AG09319 (cell line): Measurements from ENCODE around the gene C1orf198.
"Not testable (repeated sequence)": the region's sequence is repeated elsewhere in the genome, so short reads cannot be mapped to it uniquely, and the experiment has no call there.

Experiments used
- DNase-seq: peaks from one replicate; pipeline ENCODE4 v3.0.0-alpha.2; 2010; ENCODE audit warnings: low read depth; ENCODE audit errors: extremely low read depth
- TF ChIP-seq, protein P1 (sequence below): IDR thresholded peaks from 2 replicates; pipeline ENCODE4 v1.5.1; 2011; ENCODE audit warnings: low read depth, mild to moderate bottlenecking, inconsistent platforms, low read length, moderate library complexity

C1orf198 gene

DNA sequence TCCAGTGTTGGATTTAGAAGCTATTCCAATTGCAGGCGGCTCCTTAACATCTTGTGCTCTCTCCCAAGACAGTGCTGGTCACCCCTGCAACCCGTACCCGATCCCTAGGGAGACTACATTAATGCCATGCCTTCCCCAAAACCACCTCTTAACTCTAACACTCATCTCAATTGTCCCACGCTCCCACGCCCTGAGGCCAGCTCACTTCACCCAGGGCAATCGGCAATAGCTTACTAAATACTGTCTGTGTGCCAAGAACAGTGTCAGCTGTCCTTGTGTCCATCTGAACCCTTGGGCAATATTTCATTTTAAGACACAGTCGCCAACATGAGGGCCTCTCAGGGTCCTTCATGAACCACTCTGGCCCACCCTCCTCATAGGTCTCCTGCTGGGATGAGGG is 13.9 kb downstream of the C1orf198 start:
- TF ChIP-seq, protein P1, sequence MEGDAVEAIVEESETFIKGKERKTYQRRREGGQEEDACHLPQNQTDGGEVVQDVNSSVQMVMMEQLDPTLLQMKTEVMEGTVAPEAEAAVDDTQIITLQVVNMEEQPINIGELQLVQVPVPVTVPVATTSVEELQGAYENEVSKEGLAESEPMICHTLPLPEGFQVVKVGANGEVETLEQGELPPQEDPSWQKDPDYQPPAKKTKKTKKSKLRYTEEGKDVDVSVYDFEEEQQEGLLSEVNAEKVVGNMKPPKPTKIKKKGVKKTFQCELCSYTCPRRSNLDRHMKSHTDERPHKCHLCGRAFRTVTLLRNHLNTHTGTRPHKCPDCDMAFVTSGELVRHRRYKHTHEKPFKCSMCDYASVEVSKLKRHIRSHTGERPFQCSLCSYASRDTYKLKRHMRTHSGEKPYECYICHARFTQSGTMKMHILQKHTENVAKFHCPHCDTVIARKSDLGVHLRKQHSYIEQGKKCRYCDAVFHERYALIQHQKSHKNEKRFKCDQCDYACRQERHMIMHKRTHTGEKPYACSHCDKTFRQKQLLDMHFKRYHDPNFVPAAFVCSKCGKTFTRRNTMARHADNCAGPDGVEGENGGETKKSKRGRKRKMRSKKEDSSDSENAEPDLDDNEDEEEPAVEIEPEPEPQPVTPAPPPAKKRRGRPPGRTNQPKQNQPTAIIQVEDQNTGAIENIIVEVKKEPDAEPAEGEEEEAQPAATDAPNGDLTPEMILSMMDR = no peak
- DNase-seq = no peak

DNA sequence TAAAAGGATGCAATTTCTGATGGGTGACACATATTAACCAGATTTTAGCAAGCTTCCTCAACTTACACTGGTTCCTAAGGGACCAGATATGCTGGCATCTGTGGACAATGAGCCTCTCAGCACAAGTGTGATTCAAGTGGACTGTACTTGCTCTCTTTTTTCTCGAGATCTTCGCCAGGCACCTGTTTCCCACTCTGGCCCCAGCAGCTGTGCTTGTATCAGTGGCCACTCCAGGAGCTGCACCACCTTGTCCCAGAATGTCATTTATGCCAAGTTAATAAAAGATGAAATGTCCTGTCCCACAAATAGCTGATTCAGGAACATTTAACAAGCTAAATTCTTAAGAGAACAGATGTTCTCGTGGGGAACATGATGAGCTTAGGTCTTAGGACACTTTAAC is 14.6 kb downstream of the C1orf198 start:
- TF ChIP-seq, protein P1 = no peak
- no peak for DNase-seq

DNA sequence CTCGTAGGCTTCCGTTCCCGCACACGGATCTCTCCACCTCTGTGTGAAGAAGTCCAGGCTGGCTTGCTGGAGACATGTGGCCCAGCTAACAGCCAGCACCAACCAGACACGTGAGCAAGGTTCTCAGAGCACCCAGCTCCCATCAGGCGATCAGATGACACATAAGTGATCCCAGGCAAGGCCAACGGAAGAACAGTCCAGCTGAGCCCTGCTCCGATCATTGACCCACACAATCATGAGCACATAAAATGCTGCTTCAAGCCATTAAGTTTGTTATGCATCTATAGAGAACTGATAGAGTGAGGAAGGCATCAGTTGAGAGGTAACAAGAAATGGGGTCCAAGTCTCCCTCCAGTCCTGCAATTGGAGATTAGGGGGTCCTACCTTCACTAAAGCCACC is 15.4 kb downstream of the C1orf198 start:
- DNase-seq = no peak
- TF ChIP-seq, protein P1 = no peak

DNA sequence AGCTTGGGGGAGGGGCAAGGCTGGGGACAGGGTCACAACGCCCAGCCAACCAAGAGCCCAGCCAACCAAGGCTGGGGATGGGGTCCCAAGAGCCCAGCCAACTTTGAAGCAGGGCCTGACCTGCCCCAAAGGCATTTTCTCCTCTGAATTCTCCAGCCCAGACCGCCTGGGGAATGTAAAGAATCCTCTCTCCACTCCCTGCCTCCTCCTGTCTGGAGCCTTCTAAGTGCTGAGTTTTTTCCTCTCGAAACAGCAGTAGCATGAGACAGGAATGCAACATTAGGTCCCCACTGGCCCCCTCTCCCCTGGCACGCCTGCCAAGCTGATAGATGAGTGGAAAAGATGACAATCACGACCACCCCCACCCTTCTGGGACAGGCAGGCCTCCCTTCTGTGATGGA is 17.0 kb downstream of the C1orf198 start:
- TF ChIP-seq, protein P1 = no peak
- no peak for DNase-seq

DNA sequence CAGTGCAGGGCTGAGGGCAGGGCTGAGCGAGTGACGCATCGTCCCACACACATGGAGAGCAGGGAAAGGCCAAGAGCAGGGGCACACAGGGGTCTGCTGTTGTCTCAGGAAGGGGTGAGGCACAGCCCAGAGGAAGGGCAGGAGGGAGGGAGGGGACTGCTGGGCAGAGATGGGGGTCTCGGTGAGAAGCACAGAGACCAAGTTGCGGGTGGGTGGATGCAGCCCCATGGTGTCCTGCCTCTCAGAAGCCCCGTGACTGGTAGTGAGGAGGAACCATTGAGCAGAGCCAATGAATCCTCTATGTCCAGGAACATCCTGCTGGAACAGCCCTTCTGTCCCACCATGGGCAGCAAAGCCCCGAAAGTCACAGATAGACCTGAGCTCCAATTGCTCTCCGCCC is 17.8 kb downstream of the C1orf198 start:
- no peak for DNase-seq
- TF ChIP-seq, protein P1 = no peak

DNA sequence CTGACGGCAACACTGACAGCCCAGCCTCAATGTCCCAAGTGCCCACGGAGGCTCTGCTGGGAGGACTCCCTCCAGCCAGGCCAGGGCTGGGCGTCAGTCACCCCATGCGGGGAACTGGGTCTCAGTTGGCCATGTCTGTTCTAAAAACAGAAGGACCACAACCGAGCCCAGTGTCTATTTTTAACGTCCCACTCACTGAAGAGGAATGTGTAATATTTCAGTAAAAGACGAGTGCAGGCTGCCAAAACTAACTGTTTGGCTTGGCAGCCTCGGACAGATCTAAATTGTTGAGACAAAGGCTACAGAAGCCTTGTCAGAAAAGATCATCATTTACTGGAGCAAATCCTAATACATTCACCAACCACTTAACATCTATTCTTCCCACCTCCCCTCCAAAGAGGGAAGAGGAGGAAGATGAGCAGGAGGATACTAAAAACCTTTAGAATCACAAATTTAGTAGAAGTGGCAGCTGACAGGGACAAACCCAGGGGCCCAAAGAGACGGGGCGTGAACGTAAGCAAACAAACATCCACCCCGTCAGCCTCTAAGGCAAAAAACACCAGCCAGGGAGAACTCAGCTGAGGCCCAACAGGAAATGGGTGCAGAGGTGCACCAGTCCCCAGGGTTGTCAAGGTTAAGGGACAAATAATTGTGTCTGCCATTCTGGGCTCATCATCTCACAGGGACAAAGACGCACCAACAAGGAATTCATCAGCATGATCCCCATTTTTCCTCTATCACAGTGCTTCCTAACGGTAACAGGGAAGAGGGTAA is 18.7 kb downstream of the C1orf198 start:
- peak; percentile 77 for DNase-seq
- TF ChIP-seq, protein P1 = no peak

DNA sequence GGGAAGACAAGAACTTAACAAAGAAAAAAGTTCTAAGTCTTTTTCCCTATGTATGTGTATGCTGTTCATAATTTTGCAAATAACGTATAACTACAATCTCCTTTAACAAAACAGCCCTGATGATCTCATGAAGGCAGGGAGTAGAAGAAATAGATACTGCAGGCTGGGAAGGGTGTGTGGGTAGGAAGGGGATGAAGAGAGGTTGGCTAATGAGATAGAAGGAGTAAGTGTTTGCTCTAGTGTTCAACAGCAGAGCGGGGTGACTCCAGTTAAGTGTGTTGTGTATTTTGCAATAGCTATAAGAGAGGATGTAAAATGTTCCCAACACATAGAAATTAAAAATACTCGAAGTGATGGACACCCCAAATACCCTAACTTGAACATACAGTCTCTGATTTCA is 20.1 kb downstream of the C1orf198 start:
- TF ChIP-seq, protein P1 = no peak
- DNase-seq = no peak

DNA sequence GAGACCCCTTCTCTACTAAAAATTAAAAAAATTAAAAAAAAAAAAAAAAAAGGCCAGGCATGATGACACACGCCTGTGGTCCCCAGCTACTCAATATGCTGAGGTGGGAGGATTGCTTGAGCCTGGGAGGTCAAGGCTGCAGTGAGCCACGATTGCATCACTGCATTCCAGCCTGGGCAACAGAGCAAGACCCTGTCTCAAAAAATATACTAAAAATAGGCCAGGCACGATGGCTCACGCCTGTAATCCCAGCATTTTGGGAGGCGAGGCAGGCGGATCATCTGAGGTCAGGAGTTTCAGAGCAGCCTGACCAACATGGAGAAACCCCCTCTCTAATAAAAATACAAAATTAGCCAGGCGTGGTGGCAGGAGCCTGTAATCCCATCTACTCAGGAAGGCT is 23.1 kb downstream of the C1orf198 start:
- DNase-seq = not testable (repeated sequence)
